SK-N-SH treated with all-trans-retinoic acid at 6 μM for 48 hours (cell line): Measurements from ENCODE around the gene IFT74.
A peak's percentile ranks its signal among the peaks of the same experiment; 100 is the strongest.

Experiments
- ATAC-seq: fragments of 200-7000 bp; cut with Tn5 transposase; 3 replicates; pipeline ENCODE4 v1.9.1; 2020; ENCODE audit warnings: mild to moderate bottlenecking, moderate library complexity
- ARNTL ChIP-seq: fragments of 450-650 bp; formaldehyde crosslinking; IDR thresholded peaks from 2 replicates; pipeline ENCODE4 v1.5.0; 2020; ENCODE audit warnings: low read depth, mild to moderate bottlenecking, moderate library complexity, borderline replicate concordance
- BACH2 ChIP-seq: fragments of 250-450 bp; sonication (Bioruptor Pico); IDR thresholded peaks from 2 replicates; pipeline ENCODE4 v1.9.0; 2021; ENCODE audit warnings: mild to moderate bottlenecking, borderline replicate concordance
- CREB5 ChIP-seq: fragments of 250-450 bp; sonication (Bioruptor Pico); IDR thresholded peaks from 2 replicates; pipeline ENCODE4 v1.5.1; 2020; ENCODE audit warnings: low read depth, mild to moderate bottlenecking, moderate library complexity
- CSDC2 ChIP-seq: fragments of 250-450 bp; sonication (Bioruptor Pico); IDR thresholded peaks from 2 replicates; pipeline ENCODE4 v1.5.0; 2020; ENCODE audit warnings: mild to moderate bottlenecking, moderate library complexity
- CSRNP3 ChIP-seq: fragments of 250-450 bp; sonication (Bioruptor Pico); IDR thresholded peaks from 2 replicates; pipeline ENCODE4 v1.5.1; 2021; ENCODE audit warnings: mild to moderate bottlenecking, moderate library complexity
- ESRRG ChIP-seq: fragments of 250-450 bp; sonication (Bioruptor Pico); IDR thresholded peaks from 2 replicates; pipeline ENCODE4 v1.6.1; 2021; ENCODE audit warnings: mild to moderate bottlenecking
- GLIS3 ChIP-seq: fragments of 250-450 bp; sonication (Bioruptor Pico); IDR thresholded peaks from 2 replicates; pipeline ENCODE4 v1.5.0; 2020; ENCODE audit warnings: mild to moderate bottlenecking, moderate library complexity
- ISL1 ChIP-seq: fragments of 250-450 bp; sonication (Bioruptor Pico); IDR thresholded peaks from 2 replicates; pipeline ENCODE4 v2.1.2; 2022; ENCODE audit warnings: mild to moderate bottlenecking, moderate library complexity
- OSR1 ChIP-seq: fragments of 250-450 bp; sonication (Bioruptor Pico); IDR thresholded peaks from 2 replicates; pipeline ENCODE4 v1.8.0; 2022; ENCODE audit warnings: moderate library complexity, mild to moderate bottlenecking, inconsistent platforms
- PATZ1 ChIP-seq: fragments of 250-450 bp; sonication (Bioruptor Pico); IDR thresholded peaks from 2 replicates; pipeline ENCODE4 v1.8.0; 2020; ENCODE audit warnings: mild to moderate bottlenecking, moderate library complexity, borderline replicate concordance
- POU6F1 ChIP-seq: fragments of 250-450 bp; sonication (Bioruptor Pico); IDR thresholded peaks from 2 replicates; pipeline ENCODE4 v1.8.0; 2021; ENCODE audit warnings: low read depth, mild to moderate bottlenecking, moderate library complexity, borderline replicate concordance
- PPARA ChIP-seq: fragments of 250-450 bp; sonication (Bioruptor Pico); IDR thresholded peaks from 2 replicates; pipeline ENCODE4 v1.5.0; 2020; ENCODE audit warnings: mild to moderate bottlenecking, borderline replicate concordance
- RARB ChIP-seq: fragments of 250-450 bp; sonication (Bioruptor Pico); IDR thresholded peaks from 2 replicates; pipeline ENCODE4 v1.8.0; 2021; ENCODE audit warnings: mild to moderate bottlenecking, moderate library complexity
- SNAI2 ChIP-seq: fragments of 250-450 bp; sonication (Bioruptor Pico); IDR thresholded peaks from 2 replicates; pipeline ENCODE4 v1.5.0; 2020; ENCODE audit warnings: mild to moderate bottlenecking, moderate library complexity
- TCF4 ChIP-seq: fragments of 250-450 bp; sonication (Bioruptor Pico); IDR thresholded peaks from 2 replicates; pipeline ENCODE4 v1.8.0; 2021; ENCODE audit warnings: mild to moderate bottlenecking, moderate library complexity, borderline replicate concordance
- TOX ChIP-seq: fragments of 250-450 bp; sonication (Bioruptor Pico); IDR thresholded peaks from 2 replicates; pipeline ENCODE4 v1.8.0; 2021; ENCODE audit warnings: mild to moderate bottlenecking, moderate library complexity, borderline replicate concordance
- ZC3H10 ChIP-seq: fragments of 250-450 bp; sonication (Bioruptor Pico); IDR thresholded peaks from 2 replicates; pipeline ENCODE4 v1.5.1; 2021; ENCODE audit warnings: mild to moderate bottlenecking, moderate library complexity
- ZFP3 ChIP-seq: fragments of 250-450 bp; sonication (Bioruptor Pico); IDR thresholded peaks from 2 replicates; pipeline ENCODE4 v1.5.0; 2020; ENCODE audit warnings: mild to moderate bottlenecking, moderate library complexity
- ZFP30 ChIP-seq: fragments of 450-650 bp; formaldehyde crosslinking; IDR thresholded peaks from 2 replicates; pipeline ENCODE4 v1.5.0; 2022; ENCODE audit warnings: mild to moderate bottlenecking, moderate library complexity
- ZNF565 ChIP-seq: fragments of 450-650 bp; formaldehyde crosslinking; conservative IDR thresholded peaks from 2 replicates; pipeline ENCODE4 v1.5.0; 2020; ENCODE audit warnings: low read depth, mild to moderate bottlenecking, moderate library complexity
- ZNF70 ChIP-seq: fragments of 450-650 bp; formaldehyde crosslinking; IDR thresholded peaks from 2 replicates; pipeline ENCODE4 v1.5.0; 2020; ENCODE audit warnings: mild to moderate bottlenecking, moderate library complexity
- ZNF8 ChIP-seq: fragments of 450-650 bp; formaldehyde crosslinking; IDR thresholded peaks from 2 replicates; pipeline ENCODE4 v1.5.0; 2020; ENCODE audit warnings: mild to moderate bottlenecking, moderate library complexity

The IFT74 gene

GRCh38 chr9:27078685-27079084 is 122.5 kb downstream of the IFT74 start:
- no peak for ATAC-seq

GRCh38 chr9:27085456-27085855 is 129.2 kb downstream of the IFT74 start:
- ATAC-seq: no peak
- TF ChIP-seq ZFP3: no peak
- TF ChIP-seq CSRNP3 (CRISPR knock-in tag): no peak
- TF ChIP-seq OSR1 (CRISPR knock-in tag): no peak
- no peak for TF ChIP-seq TCF4 (CRISPR knock-in tag)
- no peak for TF ChIP-seq ZNF565 (CRISPR knock-in tag)
- TF ChIP-seq ZC3H10 (CRISPR knock-in tag): no peak
- TF ChIP-seq PPARA (CRISPR knock-in tag): no peak
- TF ChIP-seq CREB5 (CRISPR knock-in tag): no peak
- no peak for TF ChIP-seq GLIS3 (CRISPR knock-in tag)
- TF ChIP-seq ZNF8 (CRISPR knock-in tag): no peak
- TF ChIP-seq RARB (CRISPR knock-in tag): no peak

More at GRCh38 chr9:27078685-27079084, 122.5 kb downstream of the IFT74 start:
- no peak for TF ChIP-seq TOX (CRISPR knock-in tag)
- no peak for TF ChIP-seq ZFP30
- TF ChIP-seq ZNF565 (CRISPR knock-in tag): no peak
- no peak for TF ChIP-seq ISL1 (CRISPR knock-in tag)
- no peak for TF ChIP-seq POU6F1

- no peak for TF ChIP-seq ZNF565 (CRISPR knock-in tag)
- no peak for TF ChIP-seq ZFP3
- no peak for TF ChIP-seq PATZ1
- TF ChIP-seq ARNTL (CRISPR knock-in tag): no peak
- no peak for TF ChIP-seq ZNF70 (CRISPR knock-in tag)
- TF ChIP-seq RARB (CRISPR knock-in tag): no peak
- no peak for TF ChIP-seq TCF4 (CRISPR knock-in tag)
- no peak for TF ChIP-seq SNAI2 (CRISPR knock-in tag)
- TF ChIP-seq ISL1 (CRISPR knock-in tag): no peak
- no peak for TF ChIP-seq POU6F1
- no peak for TF ChIP-seq ZC3H10 (CRISPR knock-in tag)
- TF ChIP-seq ZNF8 (CRISPR knock-in tag): no peak
- TF ChIP-seq ESRRG (CRISPR knock-in tag): no peak
- ATAC-seq: peak; percentile 88
Measured at GRCh38 chr9:27086818-27087680, 130.8 kb downstream of the IFT74 start.

- ATAC-seq: peak; percentile 63
- TF ChIP-seq CSRNP3 (CRISPR knock-in tag) (no peak), CREB5 (CRISPR knock-in tag) (no peak), ZNF8 (CRISPR knock-in tag) (no peak), ZNF565 (CRISPR knock-in tag) (no peak), CSDC2 (CRISPR knock-in tag) (no peak), TCF4 (CRISPR knock-in tag) (no peak), ZC3H10 (CRISPR knock-in tag) (no peak), BACH2 (no peak), ISL1 (CRISPR knock-in tag) (no peak), SNAI2 (CRISPR knock-in tag) (no peak), TOX (CRISPR knock-in tag) (no peak), ZFP30 (no peak)
Measured at GRCh38 chr9:27088981-27089380, 132.8 kb downstream of the IFT74 start.
